ENCODE measurements around the gene CAMTA1.

The CAMTA1 gene

GRCh38 chr1:7012461-7012924 is 227.2 kb downstream of the CAMTA1 start:
- DNase-seq: no peak

DNA sequence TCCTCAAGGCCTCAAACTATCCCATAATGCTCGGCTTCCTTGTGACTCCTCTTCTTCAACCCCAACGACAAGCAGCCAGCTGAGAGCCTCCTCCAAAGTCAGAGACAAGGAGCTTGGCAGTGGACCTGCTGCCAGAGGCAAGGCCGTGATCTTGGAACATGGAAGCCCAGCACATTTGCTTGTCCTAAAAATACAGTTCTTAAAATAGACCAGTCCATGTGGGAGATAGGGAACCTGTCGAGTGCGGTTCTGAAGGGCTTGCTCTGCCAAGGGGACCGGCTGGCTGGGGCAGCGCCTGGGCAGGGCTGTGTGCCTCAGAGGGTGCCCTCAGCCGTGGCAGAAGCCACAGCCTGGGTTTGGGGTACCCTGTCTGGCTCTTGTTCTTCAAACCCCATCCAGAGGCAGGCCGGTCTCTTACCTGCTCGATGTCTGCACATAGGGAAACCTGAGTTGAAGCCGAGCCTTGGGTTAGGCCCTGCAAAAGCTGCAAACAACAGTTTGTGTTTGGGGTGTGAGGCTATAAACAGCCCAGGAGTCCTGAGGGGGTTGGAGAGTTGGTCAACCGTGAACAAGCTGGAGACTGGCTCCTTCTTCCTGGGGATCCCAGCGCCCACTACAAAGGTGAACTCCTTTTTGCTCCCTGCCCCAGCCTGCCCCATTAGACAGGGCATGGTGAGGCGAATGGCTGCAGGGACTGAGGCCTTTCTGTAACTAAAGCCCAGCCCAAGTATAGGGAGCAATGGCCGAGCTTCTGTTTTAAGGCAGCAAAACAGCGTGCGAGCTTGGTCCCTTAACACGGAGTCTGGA is 228.8 kb downstream of the CAMTA1 start:
- DNase-seq: peak in 1 of 2 experiments; percentile 4

DNA sequence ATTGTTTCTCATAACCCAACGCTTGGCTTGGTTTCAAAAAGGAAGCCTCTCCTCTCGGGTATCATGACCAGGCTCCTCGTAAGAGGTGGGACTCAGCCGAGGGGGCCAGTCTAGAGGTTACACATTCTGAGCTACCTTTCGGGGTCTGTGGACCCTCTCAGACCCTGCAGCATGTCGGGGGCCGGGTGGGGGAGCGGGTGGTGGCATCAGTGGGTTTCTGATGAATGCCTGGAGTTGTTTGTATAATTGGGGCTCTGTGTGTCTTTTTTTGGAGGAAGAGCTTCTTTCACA is 229.3 kb downstream of the CAMTA1 start:
- no peak for DNase-seq

DNA sequence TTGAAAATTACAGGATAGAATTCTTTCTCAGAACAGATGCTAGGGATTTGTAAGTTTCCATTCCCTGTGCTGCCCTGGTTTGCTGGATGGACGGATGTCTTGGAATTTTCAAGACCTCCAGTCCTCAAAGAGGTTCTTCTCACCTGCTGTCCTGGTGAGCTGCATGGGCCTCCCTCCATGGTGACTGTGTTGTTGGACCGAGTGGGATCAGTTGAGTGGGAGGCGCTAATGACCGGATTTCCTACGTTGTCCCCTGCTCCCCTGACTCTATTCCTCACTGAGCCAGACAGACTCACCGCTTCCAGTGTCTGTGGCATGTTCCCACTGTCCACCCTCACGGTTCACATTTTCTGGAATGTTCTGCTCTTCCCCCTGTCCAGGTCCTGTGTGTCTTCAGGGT is 229.8 kb downstream of the CAMTA1 start:
- no peak for DNase-seq

DNA sequence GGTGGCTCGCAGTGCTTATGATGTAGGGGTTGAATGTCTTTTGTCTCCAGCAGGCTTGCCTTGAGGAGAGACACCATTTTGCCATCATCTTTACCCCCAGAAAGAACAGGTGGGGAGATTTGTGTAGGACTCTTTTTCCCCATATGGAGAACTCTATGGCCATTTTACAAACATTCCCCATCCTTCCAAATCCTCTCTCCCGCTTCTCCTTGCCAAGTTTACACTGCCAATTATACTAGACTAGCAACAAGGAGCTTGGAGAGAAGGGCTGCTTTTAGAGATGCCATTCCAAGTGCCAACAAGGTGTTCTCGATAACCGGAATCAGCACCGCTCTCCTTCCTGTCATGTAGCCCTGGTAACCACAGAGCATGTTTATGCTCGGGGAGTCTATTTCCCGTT is 233.1 kb downstream of the CAMTA1 start:
- DNase-seq: no peak

DNA sequence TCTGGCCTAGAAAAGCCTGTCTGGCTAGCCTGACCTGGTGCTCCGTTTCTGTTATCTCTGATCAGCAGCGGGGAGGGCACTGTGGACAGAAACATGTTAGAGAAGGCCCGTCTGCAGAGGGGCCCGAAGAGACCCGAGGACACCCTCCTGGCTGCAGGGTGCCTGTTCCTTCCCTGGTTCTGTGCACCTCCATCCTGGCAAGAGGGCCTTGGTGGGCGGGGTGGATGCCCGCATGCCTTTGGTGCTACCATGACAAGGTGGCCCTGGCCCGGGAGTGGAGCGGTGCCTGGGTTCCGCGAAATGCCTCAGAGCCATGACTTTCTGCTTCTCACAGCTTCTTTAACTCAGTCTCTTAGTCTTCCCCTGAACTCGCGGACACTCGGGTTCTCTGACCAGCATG is 233.6 kb downstream of the CAMTA1 start:
- no peak for DNase-seq

- no peak for DNase-seq
These were observed 234.3 kb downstream of the CAMTA1 start for GRCh38 chr1:7019510-7019909.

- DNase-seq: no peak
These were observed 236.8 kb downstream of the CAMTA1 start for GRCh38 chr1:7022058-7022457.

GRCh38 chr1:7025013-7025412 is 239.8 kb downstream of the CAMTA1 start:
- DNase-seq: no peak

- DNase-seq: no peak
These were observed 240.9 kb downstream of the CAMTA1 start for GRCh38 chr1:7026169-7026568.

DNA sequence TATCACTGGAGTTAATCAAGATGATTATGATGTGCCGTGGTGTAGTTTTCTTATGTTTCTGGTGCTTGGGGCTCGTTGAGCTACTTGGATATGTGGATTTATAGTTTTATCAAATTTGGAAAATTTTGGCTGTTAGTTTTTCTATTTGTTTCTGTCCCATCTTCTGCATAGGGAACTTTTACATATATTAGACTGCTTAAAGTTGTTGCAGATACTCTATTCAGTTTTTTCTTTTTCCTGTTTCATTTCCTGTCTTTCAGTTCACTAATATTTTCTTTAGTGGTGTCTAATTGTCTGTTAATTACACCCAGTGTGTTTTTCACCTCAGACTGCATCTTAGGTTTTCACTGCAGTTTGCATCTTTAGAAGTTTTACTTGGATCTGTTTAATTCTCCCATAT is 247.7 kb downstream of the CAMTA1 start:
- DNase-seq: no peak

DNA sequence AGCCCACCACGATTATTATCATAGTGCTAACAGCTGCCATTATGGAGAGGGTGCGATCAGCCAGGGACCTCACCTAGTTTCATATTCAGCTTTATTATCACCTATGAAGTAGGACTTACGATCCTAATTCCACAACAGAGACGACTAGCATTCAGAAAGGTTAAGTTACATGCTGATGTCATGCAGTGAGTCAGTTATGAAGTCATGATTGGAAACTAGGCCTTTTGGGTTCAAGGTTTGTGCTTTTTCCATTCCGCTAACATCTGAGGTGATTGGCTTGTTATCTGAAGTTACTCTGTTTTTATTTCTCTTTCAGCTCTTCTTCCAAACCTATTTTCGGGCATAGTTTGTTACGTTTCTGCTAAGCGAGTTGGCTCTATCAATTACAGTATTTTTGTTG is 251.1 kb downstream of the CAMTA1 start:
- no peak for DNase-seq

DNA sequence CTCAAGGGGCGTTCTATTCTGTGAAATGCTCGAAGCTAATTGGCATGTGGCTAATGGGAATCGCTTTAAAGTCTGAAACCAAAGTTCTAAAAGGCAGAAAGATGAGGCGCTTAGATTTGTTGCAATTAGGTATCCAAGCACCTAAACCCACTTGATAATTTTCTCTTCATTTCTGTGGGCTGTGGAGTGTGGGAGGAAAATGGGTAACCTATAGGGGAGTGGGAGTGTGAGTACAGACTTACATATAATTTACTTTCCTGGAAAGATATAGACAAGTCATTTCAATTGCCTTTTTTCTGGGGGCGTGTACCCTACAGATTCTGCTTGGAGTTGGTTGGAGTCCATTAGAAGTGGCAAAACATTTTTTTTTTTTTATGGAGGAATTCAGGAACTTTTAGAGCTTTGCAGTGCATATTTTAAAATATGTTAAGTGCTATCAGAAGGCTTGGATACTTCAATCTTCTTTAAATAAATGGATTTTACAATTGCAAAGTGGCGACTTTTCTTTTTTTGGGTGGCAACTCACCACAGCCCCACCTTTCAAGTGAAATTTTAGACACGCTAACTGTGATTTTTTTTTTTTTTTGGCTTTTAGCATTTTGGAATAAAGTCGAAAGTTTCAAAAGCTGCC is 254.5 kb downstream of the CAMTA1 start:
- DNase-seq: no peak

DNA sequence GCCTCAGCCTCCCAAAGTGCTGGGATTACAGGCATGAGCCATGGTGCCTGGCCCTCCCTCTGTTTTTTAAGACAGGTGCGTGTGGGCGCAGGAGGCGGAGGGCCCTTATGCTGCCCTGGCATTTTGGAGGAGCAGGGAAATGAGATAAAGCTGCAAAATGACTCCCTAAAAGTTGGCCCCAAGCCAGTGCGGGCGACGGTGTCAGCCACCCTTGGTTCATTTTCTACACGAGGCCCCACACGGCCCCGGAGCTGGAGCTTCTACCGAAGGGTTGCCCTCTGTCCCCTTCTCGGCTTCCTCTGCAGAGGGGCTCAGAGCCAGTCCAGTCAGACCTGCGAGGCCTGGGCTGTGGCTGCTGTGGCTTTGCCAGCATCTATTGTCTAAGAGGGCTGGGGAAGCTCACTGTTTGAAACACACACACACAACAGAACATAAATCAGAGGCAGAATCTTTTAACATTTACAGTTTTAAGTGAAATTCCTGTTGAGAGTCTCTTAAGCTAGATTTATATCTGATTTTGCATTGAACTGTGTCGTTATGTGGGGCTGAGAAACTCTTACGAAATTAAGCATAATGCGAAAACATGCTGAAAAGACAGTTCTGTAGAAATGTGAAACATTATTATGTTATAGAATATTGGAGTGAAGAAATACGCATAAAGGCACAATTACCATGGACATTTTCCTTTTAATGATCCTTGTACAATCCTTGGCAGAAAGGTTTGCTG is 255.9 kb downstream of the CAMTA1 start:
- no peak for DNase-seq

DNA sequence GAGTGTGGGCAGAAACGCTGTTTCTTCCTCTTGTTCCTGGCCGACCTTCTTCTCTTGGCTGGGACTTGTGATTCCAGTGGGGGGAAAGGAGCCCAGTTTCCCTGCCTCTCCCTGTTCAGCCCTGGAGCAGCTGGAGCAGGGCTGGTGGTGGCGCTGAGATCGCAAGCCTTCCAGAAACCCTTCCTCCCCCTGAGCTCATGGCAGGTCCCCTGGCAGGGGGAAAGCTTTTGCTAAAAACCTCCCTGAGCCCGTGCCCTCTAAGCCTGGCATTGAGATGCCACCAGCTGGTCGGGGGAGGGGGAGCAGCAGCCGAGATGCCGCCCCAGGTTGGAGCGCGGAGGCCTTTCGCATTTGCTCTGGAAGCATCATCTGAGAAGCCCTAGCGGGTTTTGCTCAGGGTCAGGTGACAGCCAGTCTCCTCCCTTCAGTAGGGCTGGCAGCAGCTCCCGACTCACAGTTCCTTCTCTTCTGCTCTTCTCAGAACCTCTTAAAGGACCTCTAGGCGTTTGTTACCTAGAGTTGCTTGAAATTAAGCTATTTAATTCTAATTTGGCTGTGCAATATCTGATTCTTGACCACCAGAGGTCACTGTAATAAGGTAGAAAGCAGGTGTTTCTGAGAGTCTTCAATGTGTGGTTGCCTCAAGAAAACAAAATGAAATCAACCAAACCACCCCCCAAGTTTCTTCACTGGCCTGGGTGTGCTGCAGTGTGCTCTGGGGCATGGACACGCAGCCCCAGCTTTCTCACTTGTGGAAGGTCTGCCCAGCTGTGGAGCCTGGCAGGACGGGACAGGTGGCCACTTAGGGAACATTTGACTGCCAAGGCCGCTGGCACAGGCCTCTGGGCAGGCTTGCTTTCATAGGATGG is 257.3 kb downstream of the CAMTA1 start:
- DNase-seq: peak; percentile 31 to 48

- DNase-seq: no peak
These were observed 257.9 kb downstream of the CAMTA1 start for GRCh38 chr1:7043191-7043549.

- DNase-seq: no peak
These were observed 258.7 kb downstream of the CAMTA1 start for GRCh38 chr1:7043719-7044535.

- DNase-seq: no peak
These were observed 260.6 kb downstream of the CAMTA1 start for GRCh38 chr1:7045897-7046296.

GRCh38 chr1:7046314-7046713 is 261.1 kb downstream of the CAMTA1 start:
- DNase-seq: peak; percentile 34 to 39

DNA sequence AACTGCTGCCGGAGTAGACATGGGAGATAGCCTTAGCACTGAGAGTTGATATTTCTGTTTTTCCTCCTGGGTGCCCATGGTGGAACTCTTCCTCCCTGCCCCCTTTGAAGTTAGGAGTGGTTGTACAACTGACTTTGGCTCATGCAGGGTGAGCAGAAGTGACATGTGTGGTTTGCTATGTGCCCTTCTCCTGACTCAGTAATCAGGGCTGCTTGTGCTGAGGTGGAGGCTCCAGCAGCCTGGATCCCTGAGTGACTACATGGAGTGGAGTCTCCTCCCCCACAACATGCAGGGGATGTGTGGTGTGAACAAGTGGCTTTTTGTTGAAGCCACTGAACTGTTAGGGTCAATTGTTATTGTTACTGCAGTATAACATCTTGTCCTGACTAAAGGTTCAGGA is 261.6 kb downstream of the CAMTA1 start:
- DNase-seq: no peak

DNA sequence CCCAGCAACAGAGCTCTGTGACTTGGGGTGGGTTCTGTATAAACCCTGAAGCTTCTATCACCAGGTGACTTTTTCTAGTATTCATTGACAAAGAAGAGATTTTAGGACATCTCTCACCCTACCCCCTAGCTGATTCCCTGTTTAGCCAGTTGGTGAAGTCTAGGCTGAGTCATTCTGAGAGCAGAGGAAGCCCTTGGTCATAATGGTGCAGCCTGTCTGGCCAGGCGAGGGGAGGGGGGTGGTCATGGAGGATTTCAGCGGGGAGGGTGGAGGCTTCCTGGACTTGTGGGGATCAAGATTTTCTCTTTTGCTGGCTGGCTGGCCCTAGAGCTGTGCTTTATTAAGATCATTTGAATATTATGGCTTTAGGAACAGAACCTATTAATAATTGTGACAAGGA is 262.6 kb downstream of the CAMTA1 start:
- no peak for DNase-seq

DNA sequence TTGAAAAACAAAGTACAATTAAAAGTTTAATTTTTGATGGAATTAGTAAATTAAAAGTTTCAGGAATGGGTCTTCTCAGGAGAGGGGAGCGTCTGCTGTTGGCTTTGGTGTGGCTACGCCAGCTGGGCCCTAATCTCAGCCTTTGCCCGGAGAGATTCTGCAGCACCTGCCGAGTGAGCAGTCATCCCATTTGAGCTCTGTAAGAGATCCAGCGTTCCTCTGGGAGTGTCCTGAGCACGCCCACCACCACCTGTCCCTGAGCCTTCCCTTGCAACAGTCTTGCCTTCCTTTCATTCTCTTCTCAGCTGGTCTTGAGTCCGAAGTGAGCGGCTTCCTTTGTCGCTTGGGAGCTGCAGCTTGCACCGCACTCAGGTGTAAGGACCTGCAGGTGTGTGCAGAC is 263.1 kb downstream of the CAMTA1 start:
- DNase-seq: no peak

Data from Kasumi-1 (cell line).